ENCODE measurements around the gene RTN4RL1. TPM values are rescaled to one million over a fixed set of nuclear protein-coding genes. Genes with fewer than 3 reads are reported as not detected.

Gene RTN4RL1
- total and polyA plus RNA-seq, 2 of the 13 experiments (the other 11 are each of a cell fraction or from before 2014, with no cell fraction given): 0.01 TPM; not detected in 1

DNA sequence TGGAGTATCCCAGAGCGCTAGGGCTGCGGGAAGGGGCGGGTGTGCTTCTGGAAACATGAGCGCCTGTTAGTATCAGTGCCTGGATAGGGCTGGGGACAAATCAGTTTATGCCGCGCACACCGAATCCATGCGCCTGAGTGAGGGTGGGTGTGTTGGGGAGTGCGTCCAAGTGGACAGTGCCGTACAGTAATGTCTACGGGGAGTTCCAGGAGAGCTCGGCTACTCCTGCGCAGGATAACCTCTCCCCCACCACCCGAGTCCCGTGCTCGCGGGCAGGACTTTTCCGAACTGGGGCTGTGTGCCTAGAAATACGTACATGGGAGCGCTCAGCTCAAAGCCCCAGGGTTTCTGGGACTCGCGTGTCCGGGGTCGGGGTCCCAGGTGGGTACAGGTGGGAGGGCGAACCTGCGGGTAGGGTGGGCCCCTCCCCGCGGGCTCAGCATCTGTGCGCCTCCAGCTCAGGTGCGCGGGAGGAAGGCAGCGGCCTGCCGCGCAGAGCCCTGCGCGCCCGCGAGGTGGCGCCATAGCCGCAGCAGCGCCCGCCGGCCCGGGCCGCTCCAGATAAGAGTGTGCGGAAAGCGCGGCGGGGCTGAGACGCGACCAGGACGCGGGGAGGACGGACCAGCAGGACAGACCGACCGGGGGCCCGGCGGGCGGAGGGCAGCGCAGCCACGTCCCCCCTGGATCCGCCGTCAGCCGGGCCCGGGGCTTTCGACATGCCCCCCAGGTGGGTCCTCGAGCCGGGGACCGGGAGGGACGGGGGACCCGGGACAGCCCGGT, 29.6 kb upstream of the RTN4RL1 start, which contains the start of gene HIC1 (continued):
- TF ChIP-seq TSC22D2 (CRISPR knock-in tag; IDR thresholded peaks at IDR 0.05; ENCODE audit: borderline replicate concordance): no peak
- TF ChIP-seq, protein P1, sequence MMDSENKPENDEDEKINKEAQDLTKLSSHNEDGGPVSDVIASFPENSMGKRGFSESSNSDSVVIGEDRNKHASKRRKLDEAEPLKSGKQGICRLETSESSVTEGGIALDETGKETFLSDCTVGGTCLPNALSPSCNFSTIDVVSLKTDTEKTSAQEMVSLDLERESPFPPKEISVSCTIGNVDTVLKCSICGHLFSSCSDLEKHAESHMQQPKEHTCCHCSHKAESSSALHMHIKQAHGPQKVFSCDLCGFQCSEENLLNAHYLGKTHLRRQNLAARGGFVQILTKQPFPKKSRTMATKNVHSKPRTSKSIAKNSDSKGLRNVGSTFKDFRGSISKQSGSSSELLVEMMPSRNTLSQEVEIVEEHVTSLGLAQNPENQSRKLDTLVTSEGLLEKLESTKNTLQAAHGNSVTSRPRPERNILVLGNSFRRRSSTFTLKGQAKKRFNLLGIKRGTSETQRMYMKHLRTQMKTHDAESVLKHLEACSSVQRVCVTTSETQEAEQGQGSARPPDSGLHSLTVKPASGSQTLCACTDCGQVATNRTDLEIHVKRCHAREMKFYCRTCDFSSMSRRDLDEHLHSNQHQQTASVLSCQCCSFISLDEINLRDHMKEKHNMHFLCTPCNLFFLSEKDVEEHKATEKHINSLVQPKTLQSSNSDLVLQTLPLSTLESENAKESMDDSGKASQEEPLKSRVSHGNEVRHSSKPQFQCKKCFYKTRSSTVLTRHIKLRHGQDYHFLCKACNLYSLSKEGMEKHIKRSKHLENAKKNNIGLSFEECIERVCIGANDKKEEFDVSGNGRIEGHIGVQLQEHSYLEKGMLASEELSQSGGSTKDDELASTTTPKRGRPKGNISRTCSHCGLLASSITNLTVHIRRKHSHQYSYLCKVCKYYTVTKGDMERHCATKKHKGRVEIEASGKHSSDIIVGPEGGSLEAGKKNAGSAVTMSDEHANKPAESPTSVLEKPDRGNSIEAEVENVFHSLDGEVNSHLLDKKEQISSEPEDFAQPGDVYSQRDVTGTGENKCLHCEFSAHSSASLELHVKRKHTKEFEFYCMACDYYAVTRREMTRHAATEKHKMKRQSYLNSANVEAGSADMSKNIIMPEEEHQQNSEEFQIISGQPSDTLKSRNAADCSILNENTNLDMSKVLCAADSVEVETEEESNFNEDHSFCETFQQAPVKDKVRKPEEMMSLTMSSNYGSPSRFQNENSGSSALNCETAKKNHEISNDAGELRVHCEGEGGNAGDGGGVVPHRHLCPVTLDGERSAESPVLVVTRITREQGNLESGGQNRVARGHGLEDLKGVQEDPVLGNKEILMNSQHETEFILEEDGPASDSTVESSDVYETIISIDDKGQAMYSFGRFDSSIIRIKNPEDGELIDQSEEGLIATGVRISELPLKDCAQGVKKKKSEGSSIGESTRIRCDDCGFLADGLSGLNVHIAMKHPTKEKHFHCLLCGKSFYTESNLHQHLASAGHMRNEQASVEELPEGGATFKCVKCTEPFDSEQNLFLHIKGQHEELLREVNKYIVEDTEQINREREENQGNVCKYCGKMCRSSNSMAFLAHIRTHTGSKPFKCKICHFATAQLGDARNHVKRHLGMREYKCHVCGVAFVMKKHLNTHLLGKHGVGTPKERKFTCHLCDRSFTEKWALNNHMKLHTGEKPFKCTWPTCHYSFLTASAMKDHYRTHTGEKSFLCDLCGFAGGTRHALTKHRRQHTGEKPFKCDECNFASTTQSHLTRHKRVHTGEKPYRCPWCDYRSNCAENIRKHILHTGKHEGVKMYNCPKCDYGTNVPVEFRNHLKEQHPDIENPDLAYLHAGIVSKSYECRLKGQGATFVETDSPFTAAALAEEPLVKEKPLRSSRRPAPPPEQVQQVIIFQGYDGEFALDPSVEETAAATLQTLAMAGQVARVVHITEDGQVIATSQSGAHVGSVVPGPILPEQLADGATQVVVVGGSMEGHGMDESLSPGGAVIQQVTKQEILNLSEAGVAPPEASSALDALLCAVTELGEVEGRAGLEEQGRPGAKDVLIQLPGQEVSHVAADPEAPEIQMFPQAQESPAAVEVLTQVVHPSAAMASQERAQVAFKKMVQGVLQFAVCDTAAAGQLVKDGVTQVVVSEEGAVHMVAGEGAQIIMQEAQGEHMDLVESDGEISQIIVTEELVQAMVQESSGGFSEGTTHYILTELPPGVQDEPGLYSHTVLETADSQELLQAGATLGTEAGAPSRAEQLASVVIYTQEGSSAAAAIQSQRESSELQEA (CRISPR knock-in tag; IDR thresholded peaks at IDR 0.05; ENCODE audit: not compliant biosample characterization): peak; percentile 39
- TF ChIP-seq ZNF3 (CRISPR knock-in tag; IDR thresholded peaks at IDR 0.05): no peak
- TF ChIP-seq, protein P2, sequence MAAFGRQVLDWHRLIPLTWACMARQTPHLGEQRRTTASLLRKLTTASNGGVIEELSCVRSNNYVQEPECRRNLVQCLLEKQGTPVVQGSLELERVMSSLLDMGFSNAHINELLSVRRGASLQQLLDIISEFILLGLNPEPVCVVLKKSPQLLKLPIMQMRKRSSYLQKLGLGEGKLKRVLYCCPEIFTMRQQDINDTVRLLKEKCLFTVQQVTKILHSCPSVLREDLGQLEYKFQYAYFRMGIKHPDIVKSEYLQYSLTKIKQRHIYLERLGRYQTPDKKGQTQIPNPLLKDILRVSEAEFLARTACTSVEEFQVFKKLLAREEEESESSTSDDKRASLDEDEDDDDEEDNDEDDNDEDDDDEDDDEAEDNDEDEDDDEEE (CRISPR knock-in tag; IDR thresholded peaks at IDR 0.05): 0 out of 2 replicates have a peak, but pooled peaks have one; percentile 20
- no peak for TF ChIP-seq ZNF335 (CRISPR knock-in tag; IDR thresholded peaks at IDR 0.05)
- no peak for TF ChIP-seq KLF11 (CRISPR knock-in tag; IDR thresholded peaks at IDR 0.05)
- no peak for TF ChIP-seq NFYC (CRISPR knock-in tag; IDR thresholded peaks at IDR 0.05)
- TF ChIP-seq SP4 (CRISPR knock-in tag; IDR thresholded peaks at IDR 0.05): no peak
- TF ChIP-seq, protein P3, sequence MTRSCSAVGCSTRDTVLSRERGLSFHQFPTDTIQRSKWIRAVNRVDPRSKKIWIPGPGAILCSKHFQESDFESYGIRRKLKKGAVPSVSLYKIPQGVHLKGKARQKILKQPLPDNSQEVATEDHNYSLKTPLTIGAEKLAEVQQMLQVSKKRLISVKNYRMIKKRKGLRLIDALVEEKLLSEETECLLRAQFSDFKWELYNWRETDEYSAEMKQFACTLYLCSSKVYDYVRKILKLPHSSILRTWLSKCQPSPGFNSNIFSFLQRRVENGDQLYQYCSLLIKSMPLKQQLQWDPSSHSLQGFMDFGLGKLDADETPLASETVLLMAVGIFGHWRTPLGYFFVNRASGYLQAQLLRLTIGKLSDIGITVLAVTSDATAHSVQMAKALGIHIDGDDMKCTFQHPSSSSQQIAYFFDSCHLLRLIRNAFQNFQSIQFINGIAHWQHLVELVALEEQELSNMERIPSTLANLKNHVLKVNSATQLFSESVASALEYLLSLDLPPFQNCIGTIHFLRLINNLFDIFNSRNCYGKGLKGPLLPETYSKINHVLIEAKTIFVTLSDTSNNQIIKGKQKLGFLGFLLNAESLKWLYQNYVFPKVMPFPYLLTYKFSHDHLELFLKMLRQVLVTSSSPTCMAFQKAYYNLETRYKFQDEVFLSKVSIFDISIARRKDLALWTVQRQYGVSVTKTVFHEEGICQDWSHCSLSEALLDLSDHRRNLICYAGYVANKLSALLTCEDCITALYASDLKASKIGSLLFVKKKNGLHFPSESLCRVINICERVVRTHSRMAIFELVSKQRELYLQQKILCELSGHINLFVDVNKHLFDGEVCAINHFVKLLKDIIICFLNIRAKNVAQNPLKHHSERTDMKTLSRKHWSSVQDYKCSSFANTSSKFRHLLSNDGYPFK (CRISPR knock-in tag; IDR thresholded peaks at IDR 0.05; ENCODE audit: borderline replicate concordance): no peak
- TF ChIP-seq ZNF30 (CRISPR knock-in tag; IDR thresholded peaks at IDR 0.05): no peak
- no peak for TF ChIP-seq ATM (IDR thresholded peaks at IDR 0.05; ENCODE audit: borderline replicate concordance)
- no peak for TF ChIP-seq ZNF260 (CRISPR knock-in tag; IDR thresholded peaks at IDR 0.05; ENCODE audit: borderline replicate concordance, low read depth)
- TF ChIP-seq, protein P4, sequence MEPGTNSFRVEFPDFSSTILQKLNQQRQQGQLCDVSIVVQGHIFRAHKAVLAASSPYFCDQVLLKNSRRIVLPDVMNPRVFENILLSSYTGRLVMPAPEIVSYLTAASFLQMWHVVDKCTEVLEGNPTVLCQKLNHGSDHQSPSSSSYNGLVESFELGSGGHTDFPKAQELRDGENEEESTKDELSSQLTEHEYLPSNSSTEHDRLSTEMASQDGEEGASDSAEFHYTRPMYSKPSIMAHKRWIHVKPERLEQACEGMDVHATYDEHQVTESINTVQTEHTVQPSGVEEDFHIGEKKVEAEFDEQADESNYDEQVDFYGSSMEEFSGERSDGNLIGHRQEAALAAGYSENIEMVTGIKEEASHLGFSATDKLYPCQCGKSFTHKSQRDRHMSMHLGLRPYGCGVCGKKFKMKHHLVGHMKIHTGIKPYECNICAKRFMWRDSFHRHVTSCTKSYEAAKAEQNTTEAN (CRISPR knock-in tag; conservative IDR thresholded peaks at IDR 0.05): no peak
- no peak for TF ChIP-seq ZNF546 (CRISPR knock-in tag; conservative IDR thresholded peaks at IDR 0.05)

All from HepG2 (cell line).